Activated CD4-positive, alpha-beta T cell treated with anti-CD3 and anti-CD28 coated beads, Interleukin-2, amount 50 U/mL, for 48 hours (primary cell): ENCODE results near the gene PHACTR1.

Experiments used
- DNase-seq, 2 experiments: peaks; one replicate each; pipeline ENCODE4 v3.0.0-alpha.2; 2020

Gene PHACTR1

GRCh38 chr6:12803486-12803885 is 86.9 kb downstream of the PHACTR1 start:
- no peak for DNase-seq

GRCh38 chr6:12804952-12805645 is 88.5 kb downstream of the PHACTR1 start:
- DNase-seq: no peak

DNA sequence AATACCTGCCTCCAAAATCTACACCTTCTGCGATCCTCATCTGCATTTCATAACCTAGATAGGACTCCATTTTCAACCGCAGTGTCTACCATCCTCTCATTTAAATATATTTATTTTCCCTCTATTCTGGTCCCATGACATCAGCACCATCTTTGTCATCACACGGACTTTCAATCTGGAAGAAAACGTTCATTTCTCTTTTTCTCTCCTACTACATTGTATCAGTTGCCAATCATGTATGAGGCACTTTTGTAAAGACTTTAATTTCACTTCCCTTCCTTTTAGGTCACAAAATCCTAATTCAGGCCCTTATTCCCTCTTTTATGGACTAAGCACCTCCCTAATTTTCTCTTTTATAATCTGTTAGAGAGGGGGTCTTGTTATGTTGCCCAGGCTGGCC is 89.6 kb downstream of the PHACTR1 start:
- DNase-seq: no peak

- DNase-seq: no peak
These were observed 90.2 kb downstream of the PHACTR1 start for GRCh38 chr6:12806796-12807195.

- DNase-seq: no peak
These were observed 95.0 kb downstream of the PHACTR1 start for GRCh38 chr6:12811519-12811918.

- no peak for DNase-seq
These were observed 96.8 kb downstream of the PHACTR1 start for GRCh38 chr6:12813321-12813720.

DNA sequence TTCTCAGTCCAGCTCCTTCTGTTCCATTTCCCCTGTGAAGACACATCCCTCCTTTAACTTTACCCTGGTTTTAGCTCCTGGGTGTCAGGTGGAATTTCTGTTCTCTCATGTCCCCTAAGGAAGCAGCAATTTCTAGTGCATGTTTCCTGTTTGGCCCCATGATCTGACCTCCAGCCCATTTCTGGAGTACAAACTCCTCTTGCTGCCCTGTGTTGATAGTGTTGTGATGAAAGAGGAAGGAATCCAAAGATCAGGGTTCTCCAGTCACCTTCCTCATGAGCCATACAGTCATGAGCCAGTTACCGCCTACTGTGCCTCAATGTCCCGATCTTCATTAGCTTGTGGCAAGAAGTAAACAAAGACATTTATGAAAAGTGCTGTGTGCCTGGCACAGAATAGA is 97.4 kb downstream of the PHACTR1 start:
- DNase-seq: no peak

- no peak for DNase-seq
These were observed 98.5 kb downstream of the PHACTR1 start for GRCh38 chr6:12815089-12815488.

- DNase-seq: no peak
These were observed 99.5 kb downstream of the PHACTR1 start for GRCh38 chr6:12815884-12816600.

GRCh38 chr6:12818324-12818723 is 101.8 kb downstream of the PHACTR1 start:
- DNase-seq: no peak

DNA sequence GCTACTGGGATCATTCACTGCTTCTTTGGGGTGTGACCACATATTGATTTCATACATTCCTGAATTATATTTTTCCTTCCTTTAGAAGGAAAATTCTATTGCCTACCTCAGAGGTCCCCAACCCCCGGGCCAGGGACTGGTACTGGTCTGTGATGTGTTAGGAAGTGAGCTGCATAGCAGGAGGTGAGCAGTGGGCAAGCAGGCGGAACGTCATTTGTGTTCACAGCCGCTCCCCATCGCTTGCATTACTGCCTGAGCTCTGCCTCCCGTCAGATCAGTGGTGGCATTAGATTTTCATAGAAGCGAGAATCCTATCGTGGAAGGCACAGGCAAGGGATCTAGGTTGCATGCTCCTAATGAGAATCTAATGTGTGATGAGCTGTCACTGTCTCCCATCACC is 107.3 kb downstream of the PHACTR1 start:
- no peak for DNase-seq

- DNase-seq: no peak
These were observed 110.0 kb downstream of the PHACTR1 start for GRCh38 chr6:12826584-12826983.

GRCh38 chr6:12827921-12828320 is 111.4 kb downstream of the PHACTR1 start:
- no peak for DNase-seq

- no peak for DNase-seq
These were observed 115.7 kb downstream of the PHACTR1 start for GRCh38 chr6:12832226-12832735.

DNA sequence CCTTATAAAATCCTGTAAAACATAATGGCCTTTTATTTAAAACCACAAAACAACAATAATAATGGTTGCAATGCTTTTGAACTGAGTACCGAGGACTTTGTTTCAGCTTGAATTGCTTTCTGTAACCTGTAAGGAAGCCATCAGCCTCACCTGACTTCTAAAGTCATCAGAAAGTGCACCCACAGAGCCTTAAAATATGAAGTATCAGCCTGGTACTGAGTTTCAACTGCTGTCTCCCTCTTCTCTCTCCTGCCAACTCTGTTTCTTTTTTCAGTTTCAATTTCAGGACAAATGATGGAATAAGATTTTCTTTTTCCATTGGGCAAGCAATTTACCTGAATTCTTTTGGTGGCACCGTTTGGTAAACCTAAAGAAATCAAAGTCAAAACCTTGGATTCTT is 119.4 kb downstream of the PHACTR1 start:
- no peak for DNase-seq

DNA sequence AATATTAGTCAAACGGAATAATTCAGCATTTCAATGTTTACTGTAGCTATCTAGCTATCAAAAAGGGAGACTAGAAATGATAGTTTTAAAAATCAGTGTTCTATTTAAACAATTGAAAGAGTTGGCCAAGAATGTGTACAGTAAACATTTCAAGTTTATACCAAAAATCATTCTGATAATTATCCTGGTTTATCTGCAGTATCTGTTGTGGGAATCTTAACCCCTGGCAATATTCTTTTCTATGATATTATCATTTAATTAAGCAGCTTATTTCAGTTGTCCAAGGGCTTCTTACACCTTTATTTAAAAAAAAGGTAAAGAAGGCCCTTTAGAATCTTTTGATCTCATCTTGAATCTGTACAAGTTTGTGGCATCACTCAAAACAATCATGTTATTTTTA is 125.1 kb downstream of the PHACTR1 start:
- no peak for DNase-seq

DNA sequence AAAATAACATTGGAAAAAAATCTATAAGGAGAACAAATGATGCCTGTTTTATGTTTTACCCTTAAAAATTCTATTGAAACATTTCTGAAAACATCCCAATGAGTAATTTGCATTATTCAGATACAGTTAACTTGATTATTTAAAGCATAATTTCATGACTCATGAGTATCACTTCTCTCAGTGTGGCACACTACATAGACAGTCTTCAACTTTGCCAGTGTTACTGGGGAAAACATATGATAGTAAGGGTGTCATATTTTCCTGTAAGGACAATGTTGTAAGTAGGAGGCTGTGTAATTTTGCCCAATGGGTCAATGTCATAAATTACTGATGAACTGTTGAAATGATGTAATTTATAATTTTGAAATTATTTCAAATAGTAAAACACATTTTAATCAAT is 125.5 kb downstream of the PHACTR1 start:
- no peak for DNase-seq

DNA sequence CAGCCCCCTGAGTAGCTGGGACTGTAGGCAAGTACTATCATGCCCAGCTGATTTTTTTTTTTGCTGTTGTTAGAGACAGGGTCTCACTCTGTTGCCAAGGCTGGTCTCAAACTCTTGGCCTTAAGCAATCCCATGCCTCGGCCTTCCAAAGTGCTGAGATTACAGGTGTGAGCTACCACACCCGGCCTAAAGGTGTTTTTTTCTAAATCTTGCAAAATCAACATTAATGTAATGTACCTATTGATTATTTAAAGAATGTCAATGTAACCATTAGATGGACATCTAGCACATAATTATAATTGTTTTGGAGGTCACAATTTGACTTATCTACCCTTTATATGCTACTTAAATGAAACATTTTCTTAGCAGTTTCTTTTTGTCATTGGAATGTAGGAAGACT is 126.1 kb downstream of the PHACTR1 start:
- DNase-seq: no peak

GRCh38 chr6:12844284-12845223 is 128.0 kb downstream of the PHACTR1 start:
- no peak for DNase-seq

DNA sequence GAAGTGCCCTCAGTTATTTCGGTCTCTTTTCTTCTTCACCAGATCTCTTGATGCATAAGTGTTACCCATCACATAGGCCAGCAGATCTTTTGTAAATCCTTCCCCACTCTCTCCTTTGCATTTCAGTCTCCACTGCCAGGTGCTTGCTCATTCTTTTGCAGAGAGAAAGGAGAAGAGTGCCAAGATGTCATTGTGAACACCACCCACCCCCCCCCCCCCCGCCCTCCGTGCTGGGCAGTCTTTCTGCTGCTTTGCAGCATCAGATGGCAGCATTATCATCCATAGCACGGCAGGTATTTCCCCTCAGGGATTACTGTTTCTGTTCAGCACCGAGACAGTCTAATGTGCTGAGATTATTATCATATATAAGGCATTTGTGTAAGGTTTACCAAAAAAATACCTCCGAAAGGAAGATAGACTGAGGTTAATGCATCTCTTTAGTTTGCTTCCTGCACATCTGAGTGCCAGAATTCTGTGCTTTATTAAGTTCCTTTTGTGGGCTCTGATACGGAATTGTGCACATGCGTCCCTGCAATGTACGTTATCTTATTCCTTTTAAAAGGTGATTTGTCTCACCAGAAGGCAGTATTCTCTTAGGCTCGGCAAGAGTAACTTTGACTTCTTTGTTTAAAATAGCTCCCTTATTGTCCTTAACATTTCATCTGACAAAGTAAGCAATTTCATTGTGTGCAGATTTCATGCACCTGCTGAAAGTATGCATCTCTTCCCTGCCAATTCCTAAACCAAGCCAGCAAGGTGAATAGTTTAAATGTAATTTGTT is 128.8 kb downstream of the PHACTR1 start:
- no peak for DNase-seq

- DNase-seq: no peak
These were observed 132.6 kb downstream of the PHACTR1 start for GRCh38 chr6:12848964-12849808.

- DNase-seq: no peak
These were observed 133.2 kb downstream of the PHACTR1 start for GRCh38 chr6:12849809-12850198.
